GDM1 (cell line): ENCODE measurements around the gene PPP5C.
"Not testable (repeated sequence)": the region's sequence is repeated elsewhere in the genome, so short reads cannot be mapped to it uniquely, and the experiment has no call there.

Experiments used
- DNase-seq: peaks from one replicate; lab custom pipeline; 2025; lab: John Stamatoyannopoulos, UW

Gene PPP5C

DNA sequence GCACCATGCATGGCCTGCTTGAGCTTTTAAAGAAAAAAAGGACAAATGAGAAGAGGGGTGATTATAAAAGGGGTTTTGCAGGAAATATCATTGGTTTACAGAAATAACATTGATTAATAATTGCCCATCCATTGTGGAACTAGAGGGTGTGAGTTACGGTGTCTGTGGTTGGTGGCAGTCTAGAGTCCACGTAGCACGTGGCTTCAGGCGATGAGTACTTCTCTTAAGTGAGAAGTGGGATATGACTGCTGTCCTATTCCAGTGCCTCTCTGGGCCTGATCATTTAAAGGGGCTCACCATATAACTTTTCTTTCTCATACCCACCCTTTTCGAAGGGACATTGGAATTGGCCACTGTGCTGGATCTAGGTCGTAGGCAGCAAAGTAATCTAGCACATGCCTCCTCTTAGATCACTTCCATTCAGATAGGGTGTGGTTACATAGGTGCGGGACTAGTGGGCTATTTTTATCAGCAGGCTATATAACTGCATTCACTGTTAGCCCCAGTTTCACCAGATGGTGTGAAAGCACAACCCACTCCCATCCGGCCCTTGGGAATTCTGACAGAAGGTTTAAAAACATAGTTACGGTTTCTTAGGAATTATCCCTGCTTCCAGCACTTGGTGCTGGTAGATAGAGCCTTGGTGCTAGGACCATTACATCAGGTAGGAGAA is 19.9 kb downstream of the PPP5C start:
- no peak for DNase-seq

DNA sequence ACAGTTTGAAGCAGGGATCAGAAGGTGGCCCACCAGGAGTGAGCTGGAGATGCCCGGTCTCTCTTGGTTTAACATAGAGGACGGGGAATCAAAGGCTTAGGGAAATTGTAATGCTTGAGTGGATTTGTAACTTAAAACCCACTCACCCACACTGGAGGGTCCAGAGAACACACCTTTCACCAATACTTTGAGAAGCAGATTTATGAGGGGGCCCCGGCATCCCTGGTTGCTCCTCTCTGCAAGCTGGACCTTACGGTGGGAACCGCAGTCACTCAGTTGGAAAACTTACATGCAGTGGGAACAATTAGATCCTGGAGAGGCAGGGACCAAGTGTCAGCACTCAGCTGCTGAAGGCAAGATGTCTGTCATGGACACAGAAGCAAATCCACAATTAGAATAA is 20.5 kb downstream of the PPP5C start:
- no peak for DNase-seq

DNA sequence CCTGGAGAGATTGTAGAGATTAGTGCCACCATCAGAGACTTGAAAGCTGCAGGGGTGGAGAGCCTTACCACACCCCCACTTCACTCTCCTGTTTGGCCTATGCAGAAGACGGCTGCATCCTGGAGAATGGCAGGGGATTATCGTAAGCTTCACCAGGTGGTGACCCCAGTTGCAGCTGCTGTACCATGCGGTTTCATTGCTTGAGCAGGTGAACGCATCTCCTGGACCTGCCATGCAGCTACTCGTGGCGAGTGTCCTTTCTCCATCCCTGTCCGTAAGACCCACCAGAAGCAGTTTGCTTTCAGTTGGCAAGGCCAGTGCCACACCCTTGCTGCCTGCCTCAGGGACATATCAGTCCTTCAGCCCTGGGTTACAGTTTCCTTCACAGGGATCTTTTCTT is 21.2 kb downstream of the PPP5C start:
- no peak for DNase-seq

DNA sequence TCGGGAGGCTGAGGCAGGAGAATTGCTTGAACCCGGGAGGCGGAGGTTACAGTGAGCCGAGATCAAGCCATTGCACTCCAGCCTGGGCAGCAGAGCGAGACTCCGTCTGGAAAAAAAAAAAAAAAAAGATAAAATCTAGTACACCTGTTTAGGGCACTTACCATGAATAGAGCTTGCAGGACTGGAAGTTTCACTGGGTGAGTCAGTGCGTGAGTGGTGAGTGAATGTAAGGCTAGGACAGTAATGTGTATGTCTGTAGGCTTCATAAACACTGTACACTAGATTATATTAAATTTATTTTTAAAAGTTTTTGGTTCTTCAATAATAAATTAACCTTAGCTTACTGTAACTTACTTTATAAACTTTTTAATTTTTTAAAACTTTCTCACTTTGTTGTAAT is 22.9 kb downstream of the PPP5C start:
- DNase-seq: no peak

DNA sequence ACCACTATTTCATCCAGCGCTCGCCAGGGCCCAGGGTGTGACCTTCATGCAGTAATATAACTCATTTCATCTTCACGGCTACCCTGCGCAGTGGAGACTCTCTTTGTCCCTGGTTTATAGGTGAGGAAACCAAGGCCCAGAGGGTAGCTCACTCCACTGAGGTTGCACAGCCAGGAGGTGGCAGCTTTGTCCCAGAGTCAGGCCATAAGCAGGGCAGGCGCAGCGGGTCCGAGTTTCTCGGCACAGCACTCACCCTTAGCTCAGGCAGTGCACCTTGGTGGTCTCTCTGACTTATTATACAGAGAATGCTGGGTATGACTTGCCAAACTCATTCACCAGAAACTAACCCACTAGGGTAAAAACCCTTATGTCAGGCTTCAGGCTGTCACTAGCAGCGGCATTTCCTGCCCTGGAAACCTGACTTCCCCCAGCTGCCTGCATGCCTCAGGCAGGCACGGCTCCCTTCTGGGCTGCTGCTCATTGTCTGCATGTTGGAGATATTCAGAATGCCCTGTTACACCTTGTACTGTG is 24.5 kb downstream of the PPP5C start:
- no peak for DNase-seq

GRCh38 chr19:46372901-46373490 is 26.1 kb downstream of the PPP5C start:
- DNase-seq: no peak

DNA sequence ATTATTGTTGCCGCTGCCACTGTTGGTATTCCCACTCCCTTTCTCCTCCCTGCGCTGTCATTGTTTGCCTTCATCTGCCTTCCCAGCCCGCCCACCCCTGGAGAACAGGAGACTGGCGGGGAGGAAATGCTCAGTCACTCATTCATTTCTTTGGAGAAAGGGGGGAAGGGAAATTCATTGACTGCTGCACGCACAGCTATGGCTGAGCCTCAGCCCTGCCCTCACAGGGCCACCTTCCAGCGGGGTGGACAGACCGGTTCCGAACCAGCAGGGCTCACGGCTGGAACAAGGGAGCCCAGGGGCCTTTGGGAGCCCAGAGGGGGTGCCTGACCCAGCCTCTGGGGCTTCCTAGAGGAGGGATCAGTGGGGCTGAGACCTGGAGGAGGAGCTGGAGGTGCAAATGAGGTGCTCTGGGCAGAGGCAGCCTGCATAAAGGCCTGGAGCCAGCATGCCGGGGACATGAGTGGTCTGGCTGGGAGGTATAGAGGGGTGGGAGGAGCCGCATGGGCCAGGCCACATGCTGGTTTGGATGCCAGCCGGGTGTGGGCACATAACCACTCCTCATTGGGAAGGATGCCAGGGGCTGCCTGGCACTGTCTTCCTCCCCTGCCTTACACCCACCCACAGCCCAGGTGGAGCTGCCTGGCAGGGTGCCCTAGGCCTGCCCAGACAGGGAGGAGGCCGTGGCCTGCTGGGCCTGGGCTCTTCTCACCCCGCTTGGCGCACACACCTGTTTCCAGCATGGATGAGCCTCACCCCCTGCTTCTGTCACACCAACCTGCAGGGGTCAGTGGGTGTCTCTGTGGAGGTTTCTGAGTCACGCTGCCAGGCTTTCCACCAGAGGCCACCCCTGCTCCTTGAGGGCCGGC is 26.8 kb downstream of the PPP5C start:
- no peak for DNase-seq

- DNase-seq: no peak
These were observed 27.9 kb downstream of the PPP5C start for GRCh38 chr19:46374536-46375475.

GRCh38 chr19:46375476-46376067 is 28.7 kb downstream of the PPP5C start:
- DNase-seq: not testable (repeated sequence)

DNA sequence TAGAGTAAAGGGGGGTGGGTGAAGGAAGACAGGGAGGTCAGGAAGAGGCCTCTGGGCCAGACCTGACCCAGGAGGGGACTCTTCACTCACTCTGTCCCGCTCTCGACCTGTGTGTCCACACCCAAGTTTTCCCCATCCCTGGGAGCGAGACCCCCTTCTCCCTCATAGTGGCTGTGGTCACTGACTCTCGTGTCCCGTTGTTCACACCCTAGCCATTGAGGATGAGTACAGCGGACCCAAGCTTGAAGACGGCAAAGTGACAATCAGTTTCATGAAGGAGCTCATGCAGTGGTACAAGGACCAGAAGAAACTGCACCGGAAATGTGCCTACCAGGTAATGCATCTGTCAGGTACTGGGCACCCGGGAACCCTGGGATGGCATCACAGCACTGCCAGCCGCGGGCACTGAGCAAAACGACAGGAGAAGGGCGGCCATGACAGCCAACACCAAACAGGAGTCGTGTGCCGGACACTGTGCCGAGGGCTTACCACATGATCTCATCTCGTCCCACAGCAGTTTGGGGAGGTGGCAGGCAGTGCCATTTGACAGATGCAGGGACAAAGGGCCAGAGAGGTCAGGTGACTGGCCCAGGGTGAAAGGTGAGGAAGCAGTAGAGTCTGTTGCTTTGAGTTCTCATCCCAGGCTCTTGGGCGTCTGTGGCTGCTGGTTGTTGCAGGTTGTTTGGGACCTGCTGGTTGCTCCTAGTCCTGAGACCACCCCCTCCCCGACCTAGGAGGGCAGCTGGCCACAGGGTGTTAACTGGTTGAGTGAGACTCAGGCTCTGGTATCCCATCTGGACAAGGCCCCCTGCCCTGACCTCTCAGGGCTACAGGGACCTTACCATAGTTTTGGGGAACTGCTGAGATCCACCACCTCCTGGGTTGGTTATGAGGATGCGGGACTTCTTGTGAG is 29.6 kb downstream of the PPP5C start:
- no peak for DNase-seq

GRCh38 chr19:46378268-46378667 is 31.4 kb downstream of the PPP5C start:
- no peak for DNase-seq

DNA sequence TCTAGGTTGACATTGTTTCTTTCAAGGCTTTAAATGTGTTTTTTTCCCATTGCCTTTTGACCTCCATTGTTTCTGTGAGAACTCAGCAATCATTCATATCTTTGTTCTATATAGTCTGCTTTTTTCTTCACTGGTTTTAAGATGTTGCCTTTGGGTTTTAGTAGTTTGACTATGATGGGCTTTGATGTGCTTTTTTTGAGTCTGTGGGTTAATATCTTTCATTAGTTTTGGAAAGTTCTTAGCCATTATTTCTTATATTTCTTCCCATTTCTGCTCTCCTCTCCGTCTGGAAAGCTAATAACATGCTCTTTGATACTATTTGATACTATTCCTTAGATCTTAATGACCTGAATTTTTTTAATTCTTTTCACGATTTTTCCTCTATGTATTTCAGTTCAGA is 33.8 kb downstream of the PPP5C start:
- DNase-seq: no peak

- DNase-seq: no peak
These were observed 34.5 kb downstream of the PPP5C start for GRCh38 chr19:46381346-46381745.

GRCh38 chr19:46381756-46382345 is 35.0 kb downstream of the PPP5C start:
- DNase-seq: no peak

DNA sequence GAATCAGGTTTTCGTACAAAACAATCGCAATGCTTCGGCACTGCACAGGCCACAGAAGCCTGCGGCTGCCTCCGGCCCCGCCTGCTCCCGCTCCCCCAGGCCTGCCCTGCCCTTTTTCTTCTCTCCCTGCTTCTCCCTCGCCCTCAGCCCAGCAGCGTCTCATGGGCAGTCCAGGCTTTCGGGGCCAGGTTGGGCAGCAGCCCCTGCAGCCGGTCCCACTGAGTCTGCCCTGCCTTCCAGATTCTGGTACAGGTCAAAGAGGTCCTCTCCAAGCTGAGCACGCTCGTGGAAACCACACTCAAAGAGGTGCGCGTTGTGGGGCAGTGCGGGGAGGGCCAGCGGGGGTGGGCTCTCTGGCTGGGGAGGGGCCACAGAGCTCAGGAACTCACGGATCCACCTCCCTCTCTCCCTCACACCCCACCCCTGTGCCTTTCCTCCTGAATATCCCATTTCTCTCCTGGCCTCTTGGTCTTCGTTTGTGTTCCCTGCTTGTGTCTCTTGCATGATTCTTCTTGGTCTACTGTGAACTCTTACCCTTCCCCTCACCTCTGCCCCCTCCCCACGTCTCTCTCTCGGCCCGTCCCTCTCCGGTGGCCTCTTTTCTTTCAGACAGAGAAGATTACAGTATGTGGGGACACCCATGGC is 36.4 kb downstream of the PPP5C start:
- no peak for DNase-seq

DNA sequence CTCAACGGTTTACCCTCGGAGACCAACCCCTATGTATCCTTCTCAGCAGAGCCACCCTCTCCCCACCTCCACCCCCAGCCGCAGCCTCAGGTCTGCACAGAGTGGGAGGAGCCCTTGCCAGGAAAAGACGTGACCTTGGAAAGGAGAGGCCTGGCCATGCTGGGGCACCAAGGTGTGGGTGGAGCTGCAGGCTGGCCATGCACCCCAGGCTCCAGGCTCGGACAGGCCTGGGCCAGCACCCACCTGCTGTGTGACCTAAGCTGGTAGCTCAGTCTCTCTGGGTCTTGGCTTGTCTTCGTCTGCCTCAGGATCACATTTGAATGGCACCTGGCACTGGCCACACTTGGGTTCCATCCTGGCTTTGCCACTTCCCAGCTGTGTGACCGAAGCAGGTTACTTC is 37.0 kb downstream of the PPP5C start:
- no peak for DNase-seq

GRCh38 chr19:46384396-46384795 is 37.5 kb downstream of the PPP5C start:
- no peak for DNase-seq

DNA sequence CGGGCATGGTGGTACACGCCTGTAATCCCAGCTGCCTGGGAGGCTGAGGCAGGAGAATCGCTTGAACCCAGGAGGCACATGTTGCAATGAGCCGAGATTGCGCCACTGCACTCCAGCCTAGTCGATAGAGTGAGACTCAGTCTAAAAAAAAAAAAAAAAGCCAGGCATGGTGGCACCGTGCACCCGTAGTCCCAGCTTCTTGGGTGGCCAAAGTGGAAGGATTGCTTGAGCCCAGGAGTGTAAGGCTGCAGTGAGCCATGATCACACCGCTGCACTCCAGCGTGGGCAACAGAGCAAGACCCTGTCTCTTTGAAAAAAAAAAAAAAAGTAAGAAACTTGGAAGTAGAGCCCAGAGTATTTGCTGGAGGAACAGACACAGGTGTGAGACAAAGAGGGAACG is 38.7 kb downstream of the PPP5C start:
- no peak for DNase-seq

- no peak for DNase-seq
These were observed 39.3 kb downstream of the PPP5C start for GRCh38 chr19:46386151-46386550.
